ENCODE measurements around the gene ART4. TPM values are rescaled to one million over a fixed set of nuclear protein-coding genes. Genes with fewer than 3 reads are reported as not detected.

The ART4 gene
- total and polyA plus RNA-seq, 2 donors (not counting 3 experiments of a cell fraction or from before 2014, with no cell fraction given), result 12.5 to 54.7 TPM

GRCh38 chr12:14860490-14860889 is 17.2 kb upstream of the ART4 start:
- POLR2A ChIA-PET, result interaction anchor here (0.6 kb wide), 1 partner anchor 1550 kb away, joined by 3 read pairs; no protein-coding TSS in a partner anchor

GRCh38 chr12:14858513-14858912 is 15.2 kb upstream of the ART4 start:
- CTCF ChIA-PET, result no interaction called here
- H3K9me3 ChIP-seq (replicated peaks; ENCODE audit: control insufficient read depth, insufficient read depth, low read length), result no peaks in the 10 kb centered on the region
- DNase-seq (ENCODE audit: low read depth, low spot score) (no peak), FAIRE-seq (no peak)
- intact Hi-C loops (cut with micrococcal nuclease) (no loop called here), dilution Hi-C loops (cut with MboI; ENCODE audit: extremely low pct_ligation_motif_present, low sequenced_read_pairs) (no loop called here)
- H3K9me1 ChIP-seq (replicated peaks; ENCODE audit: control insufficient read depth, extremely low read depth, insufficient read depth, low read length), result no peaks in the 10 kb centered on the region
- H3K4me3 ChIP-seq (replicated peaks in 1 of 3; ENCODE audit: insufficient read depth in 1 of 3, low read depth in 1 of 3, low read length in 3 of 3), result no peak overlapping the region
- no peaks in the 10 kb centered on the region for H3K36me3 ChIP-seq (ENCODE audit: control insufficient read depth in 2 of 2, extremely low read depth in 1 of 2, insufficient read depth in 2 of 2, low read length in 2 of 2)
- no peak overlapping the region for H3K4me2 ChIP-seq (ENCODE audit: insufficient read depth, low read length)
- TF ChIP-seq POLR2A (IDR thresholded peaks at IDR 0.05; ENCODE audit: low read depth, low read length) (no peak), EZH2 (IDR thresholded peaks at IDR 0.05; ENCODE audit: borderline replicate concordance, low read depth, low read length, severe bottlenecking) (no peak), MAX (IDR thresholded peaks at IDR 0.05; ENCODE audit: insufficient read depth, insufficient read length) (no peak), GATA2 (IDR thresholded peaks at IDR 0.05; ENCODE audit: insufficient read depth, insufficient read length, low read depth, low read length) (no peak)
- H4K20me1 ChIP-seq (replicated peaks; ENCODE audit: control insufficient read depth, extremely low read depth, insufficient read depth, low read length), result no peaks in the 10 kb centered on the region
- no peaks in the 10 kb centered on the region for H3K79me2 ChIP-seq (ENCODE audit: control insufficient read depth, insufficient read depth, low read length)
- no TSS peak for BruUV-seq (replicated peaks)
- H3K4me1 ChIP-seq (ENCODE audit: control insufficient read depth, extremely low read depth, insufficient read depth, low read length), result peaks cover 6% of the 10 kb centered on the region
- POLR2A ChIA-PET, result no interaction called here
- no peak overlapping the region for H3K9ac ChIP-seq (replicated peaks; ENCODE audit: extremely low read depth, insufficient read depth, low read length)
- no peak overlapping the region for H2AFZ ChIP-seq (ENCODE audit: low read depth, low read length)
- H3K27me3 ChIP-seq (ENCODE audit: control insufficient read depth in 2 of 2, insufficient read depth in 2 of 2, low read length in 2 of 2), result no peaks in the 10 kb centered on the region
- H3K27ac ChIP-seq (ENCODE audit: insufficient read depth, low read depth, low read length), result no peak overlapping the region

More at GRCh38 chr12:14860490-14860889, 17.2 kb upstream of the ART4 start:
- Histone ChIP-seq H4K20me1 (replicated peaks; ENCODE audit: control insufficient read depth, extremely low read depth, insufficient read depth, low read length) (no peaks in the 10 kb centered on the region), H3K36me3 (ENCODE audit: control insufficient read depth in 2 of 2, extremely low read depth in 1 of 2, insufficient read depth in 2 of 2, low read length in 2 of 2) (no peaks in the 10 kb centered on the region), H3K4me2 (ENCODE audit: insufficient read depth, low read length) (no peak overlapping the region), H3K4me3 (replicated peaks in 1 of 3; ENCODE audit: insufficient read depth in 1 of 3, low read depth in 1 of 3, low read length in 3 of 3) (no peak overlapping the region), H2AFZ (ENCODE audit: low read depth, low read length) (no peak overlapping the region), H3K9me3 (replicated peaks; ENCODE audit: control insufficient read depth, insufficient read depth, low read length) (no peaks in the 10 kb centered on the region), H3K79me2 (ENCODE audit: control insufficient read depth, insufficient read depth, low read length) (no peaks in the 10 kb centered on the region), H3K4me1 (ENCODE audit: control insufficient read depth, extremely low read depth, insufficient read depth, low read length) (no peaks in the 10 kb centered on the region), H3K27me3 (ENCODE audit: control insufficient read depth in 2 of 2, insufficient read depth in 2 of 2, low read length in 2 of 2) (no peaks in the 10 kb centered on the region), H3K9me1 (replicated peaks; ENCODE audit: control insufficient read depth, extremely low read depth, insufficient read depth, low read length) (no peaks in the 10 kb centered on the region), H3K9ac (replicated peaks; ENCODE audit: extremely low read depth, insufficient read depth, low read length) (no peak overlapping the region), H3K27ac (ENCODE audit: insufficient read depth, low read depth, low read length) (no peak overlapping the region)
- no peak for FAIRE-seq
- no TSS peak for BruUV-seq (replicated peaks)
- CTCF ChIA-PET, result interaction anchor here (1.0 kb wide), 1 partner anchor 13 kb away, joined by 3 read pairs; no protein-coding TSS in a partner anchor
- intact Hi-C loops (cut with micrococcal nuclease), result no loop called here
- dilution Hi-C loops (cut with MboI; ENCODE audit: extremely low pct_ligation_motif_present, low sequenced_read_pairs), result no loop called here
- DNase-seq (ENCODE audit: low read depth, low spot score), result no peak
- TF ChIP-seq JUN (IDR thresholded peaks at IDR 0.05; ENCODE audit: borderline replicate concordance, insufficient read depth, insufficient read length, low read depth), result no peak
- no peak for TF ChIP-seq EZH2 (IDR thresholded peaks at IDR 0.05; ENCODE audit: borderline replicate concordance, low read depth, low read length, severe bottlenecking)
